ENCODE measurements around the gene SOX30.

Gene SOX30

DNA sequence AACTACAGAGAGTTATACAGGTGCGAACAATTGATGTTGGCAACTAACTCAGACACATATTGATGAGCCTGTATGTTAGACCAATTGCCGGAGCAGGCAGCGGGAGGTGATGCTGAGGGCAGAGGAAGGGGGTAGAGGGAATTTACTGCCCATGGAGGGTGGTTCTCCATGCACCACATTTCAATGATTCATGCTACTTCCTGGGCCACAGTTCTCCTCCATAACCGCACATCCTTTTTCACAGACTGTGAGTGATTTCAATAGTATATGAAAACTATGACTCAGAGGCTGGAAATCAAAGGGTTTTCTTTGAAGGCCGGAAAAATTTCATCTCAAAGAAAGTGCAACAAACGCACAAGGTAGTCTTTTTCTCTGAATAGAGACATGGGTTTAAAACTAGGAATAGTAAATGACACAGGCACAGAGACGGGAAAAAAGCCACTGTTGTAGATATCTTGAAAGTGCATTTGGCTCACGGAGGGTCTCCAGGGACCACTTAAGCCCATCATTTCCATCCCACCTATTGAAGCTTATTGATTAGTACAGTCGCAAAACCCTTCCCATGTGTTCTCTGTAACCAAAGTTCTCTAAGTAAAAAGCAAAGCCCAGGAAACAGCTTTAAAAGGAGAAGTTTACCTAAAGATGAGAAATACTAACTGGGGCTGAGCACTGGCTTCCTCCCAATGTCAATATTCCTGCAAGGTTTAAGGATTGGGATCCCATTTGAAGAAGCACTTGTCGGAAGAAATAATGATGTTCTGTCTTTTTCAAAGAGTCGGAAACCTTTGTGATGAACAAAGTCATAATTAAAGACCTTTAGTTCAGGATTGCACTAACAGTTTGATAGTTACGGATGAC, 48.7 kb downstream of the SOX30 start:
- H3K9ac ChIP-seq (ENCODE audit: low read length), result no peak overlapping the region

DNA sequence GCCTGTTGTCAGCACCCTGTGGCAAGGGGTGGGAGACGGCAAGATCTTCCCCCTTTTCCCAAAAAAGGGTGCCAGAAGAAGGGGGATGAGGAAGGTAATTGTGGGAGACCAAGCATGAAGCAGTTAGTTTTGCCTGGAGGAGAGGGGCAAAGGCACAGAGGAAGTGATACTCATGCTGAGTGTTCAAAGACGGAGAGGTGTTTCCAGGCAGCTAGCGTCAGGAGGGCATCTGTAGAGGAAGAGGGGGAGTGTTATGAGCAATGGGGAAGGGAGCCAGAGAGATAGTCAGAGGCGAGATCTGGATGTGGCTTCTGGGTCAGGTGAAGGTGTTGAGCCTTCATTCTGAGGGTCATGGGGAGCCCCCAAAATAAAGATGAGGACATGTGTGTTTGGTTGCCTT, 49.7 kb downstream of the SOX30 start:
- Histone ChIP-seq H3K27ac (ENCODE audit: low read depth, low read length) (no peak overlapping the region), H3K27me3 (ENCODE audit: control insufficient read depth, insufficient read depth, low read length) (no peaks in the 10 kb centered on the region), H3K4me3 (ENCODE audit: low read depth, low read length) (no peak overlapping the region)

More for the DNA sequence above, 48.7 kb downstream of the SOX30 start:
- Histone ChIP-seq H3K27me3 (ENCODE audit: control insufficient read depth, insufficient read depth, low read length) (no peaks in the 10 kb centered on the region), H3K9me3 (ENCODE audit: control insufficient read depth, insufficient read depth, low read depth, low read length) (no peaks in the 10 kb centered on the region; the same call in 1 of the 2 replicates), H3K27ac (ENCODE audit: low read depth, low read length) (no peak overlapping the region), H3K4me1 (ENCODE audit: control insufficient read depth, insufficient read depth, low read length) (no peaks in the 10 kb centered on the region), H3K36me3 (ENCODE audit: control insufficient read depth, insufficient read depth, low read length) (no peaks in the 10 kb centered on the region), H3K4me3 (ENCODE audit: low read depth, low read length) (no peak overlapping the region)

DNA sequence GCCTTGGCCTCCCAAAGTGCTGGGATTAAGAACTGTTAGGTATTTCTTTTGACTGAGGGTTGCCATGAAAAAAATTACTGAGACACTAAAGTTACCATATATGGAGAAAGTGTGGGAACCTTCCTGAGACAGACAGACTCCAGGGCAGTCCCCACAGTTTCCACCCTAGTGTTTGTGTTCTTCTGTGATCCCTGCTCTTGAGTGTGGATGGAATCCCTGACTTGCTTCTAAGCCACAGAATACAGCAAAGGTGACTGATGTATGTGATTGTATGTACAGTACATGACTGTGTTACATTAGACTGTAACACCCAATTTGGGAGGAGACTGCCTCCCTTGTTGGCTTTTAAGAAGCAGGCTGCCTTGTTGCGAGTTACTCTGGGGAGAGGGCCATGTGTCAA, 52.0 kb downstream of the SOX30 start:
- H3K9me3 ChIP-seq (ENCODE audit: control insufficient read depth, insufficient read depth, low read depth, low read length), result no peaks in the 10 kb centered on the region
- no peaks in the 10 kb centered on the region for H3K4me1 ChIP-seq (ENCODE audit: control insufficient read depth, insufficient read depth, low read length)
- no peaks in the 10 kb centered on the region for H3K36me3 ChIP-seq (ENCODE audit: control insufficient read depth, insufficient read depth, low read length)
- no peak overlapping the region for H3K9ac ChIP-seq (ENCODE audit: low read length)
- no peaks in the 10 kb centered on the region for H3K27me3 ChIP-seq (ENCODE audit: control insufficient read depth, insufficient read depth, low read length)
- no peak overlapping the region for H3K27ac ChIP-seq (ENCODE audit: low read depth, low read length)
- no peak overlapping the region for H3K4me3 ChIP-seq (ENCODE audit: low read depth, low read length)

More for the DNA sequence above, 49.7 kb downstream of the SOX30 start:
- Histone ChIP-seq H3K9me3 (ENCODE audit: control insufficient read depth, insufficient read depth, low read depth, low read length) (no peaks in the 10 kb centered on the region; the same call in 1 of the 2 replicates), H3K4me1 (ENCODE audit: control insufficient read depth, insufficient read depth, low read length) (no peaks in the 10 kb centered on the region), H3K9ac (ENCODE audit: low read length) (no peak overlapping the region), H3K36me3 (ENCODE audit: control insufficient read depth, insufficient read depth, low read length) (no peaks in the 10 kb centered on the region)

DNA sequence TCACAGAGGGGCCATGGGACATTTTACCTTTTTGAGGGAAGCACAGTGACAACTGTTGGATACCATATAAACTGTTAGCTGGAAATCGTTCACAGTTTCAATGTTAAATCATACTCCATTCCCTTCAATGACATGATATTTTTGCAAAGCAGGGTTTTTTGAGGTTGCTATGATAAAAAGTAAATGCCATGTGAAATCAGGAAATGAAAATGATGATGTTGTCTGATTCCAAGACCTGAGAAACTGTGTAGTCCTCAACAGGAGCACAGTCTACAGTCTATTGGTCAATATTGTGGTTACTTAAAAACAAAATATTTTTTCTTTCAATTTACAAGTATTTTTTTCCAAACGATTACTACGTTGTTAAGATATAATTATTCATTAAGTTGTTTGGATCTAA, 52.7 kb downstream of the SOX30 start:
- no peaks in the 10 kb centered on the region for H3K9me3 ChIP-seq (ENCODE audit: control insufficient read depth, insufficient read depth, low read depth, low read length)
- no peak overlapping the region for H3K27ac ChIP-seq (ENCODE audit: low read depth, low read length)
- no peak overlapping the region for H3K4me3 ChIP-seq (ENCODE audit: low read depth, low read length)
- H3K36me3 ChIP-seq (ENCODE audit: control insufficient read depth, insufficient read depth, low read length), result no peaks in the 10 kb centered on the region
- H3K27me3 ChIP-seq (ENCODE audit: control insufficient read depth, insufficient read depth, low read length), result no peaks in the 10 kb centered on the region
- H3K9ac ChIP-seq (ENCODE audit: low read length), result no peak overlapping the region
- no peaks in the 10 kb centered on the region for H3K4me1 ChIP-seq (ENCODE audit: control insufficient read depth, insufficient read depth, low read length)

DNA sequence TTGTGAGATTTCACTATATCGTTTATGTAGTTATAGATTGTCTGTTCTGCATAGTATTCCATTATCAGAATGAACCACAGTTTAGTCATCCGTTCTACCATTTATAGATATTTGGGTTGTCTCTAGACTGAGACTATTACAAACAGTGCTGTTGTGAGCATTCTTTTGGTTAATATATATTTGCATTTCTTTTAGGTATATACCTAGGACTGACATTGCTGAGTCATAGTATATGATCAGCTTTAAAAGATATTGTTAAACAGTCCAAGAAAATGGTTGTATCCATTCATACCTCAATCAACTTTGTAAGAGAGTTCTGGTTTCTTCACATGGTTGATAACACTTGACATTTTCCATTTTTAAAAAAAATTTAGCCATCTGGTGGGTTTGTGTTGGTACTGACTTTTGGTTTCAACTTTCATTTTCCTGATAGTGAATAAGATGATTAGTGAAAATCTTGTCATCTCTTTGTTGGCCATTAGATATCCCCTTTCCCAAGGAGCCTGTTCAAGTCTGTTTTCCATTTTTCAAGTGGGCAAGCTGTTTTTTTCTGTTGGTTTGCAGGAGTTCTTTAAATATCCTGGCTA, 53.8 kb downstream of the SOX30 start:
- H3K4me1 ChIP-seq (ENCODE audit: control insufficient read depth, insufficient read depth, low read length), result no peaks in the 10 kb centered on the region
- no peaks in the 10 kb centered on the region for H3K36me3 ChIP-seq (ENCODE audit: control insufficient read depth, insufficient read depth, low read length)
- H3K27ac ChIP-seq (ENCODE audit: low read depth, low read length), result no peak overlapping the region
- no peaks in the 10 kb centered on the region for H3K27me3 ChIP-seq (ENCODE audit: control insufficient read depth, insufficient read depth, low read length)
- no peak overlapping the region for H3K9ac ChIP-seq (ENCODE audit: low read length)
- H3K9me3 ChIP-seq (ENCODE audit: control insufficient read depth, insufficient read depth, low read depth, low read length), result no peaks in the 10 kb centered on the region
- H3K4me3 ChIP-seq (ENCODE audit: low read depth, low read length), result no peak overlapping the region

DNA sequence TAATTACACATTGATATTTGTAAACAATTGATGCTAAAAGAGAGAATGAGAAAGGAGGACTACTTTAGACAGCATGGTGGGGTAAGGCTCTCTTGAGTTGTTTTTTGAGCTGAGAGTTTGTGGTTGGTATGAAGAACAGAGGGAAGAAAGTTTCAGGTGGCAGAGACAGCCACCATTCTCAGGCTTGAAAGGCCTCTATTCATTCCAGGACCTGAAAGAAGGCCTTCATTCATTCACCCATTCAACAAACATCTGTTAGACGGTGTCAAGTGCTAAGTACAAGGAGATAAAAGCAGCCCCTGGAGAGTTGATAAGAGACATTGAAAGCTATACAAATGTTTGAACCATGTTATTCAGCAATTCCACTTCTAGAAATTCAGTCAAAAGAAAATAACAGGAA, 55.0 kb downstream of the SOX30 start:
- H3K27me3 ChIP-seq (ENCODE audit: control insufficient read depth, insufficient read depth, low read length), result no peaks in the 10 kb centered on the region
- H3K9me3 ChIP-seq (ENCODE audit: control insufficient read depth, insufficient read depth, low read depth, low read length), result no peaks in the 10 kb centered on the region
- no peaks in the 10 kb centered on the region for H3K36me3 ChIP-seq (ENCODE audit: control insufficient read depth, insufficient read depth, low read length)
- no peak overlapping the region for H3K9ac ChIP-seq (ENCODE audit: low read length)
- no peak overlapping the region for H3K27ac ChIP-seq (ENCODE audit: low read depth, low read length)
- no peaks in the 10 kb centered on the region for H3K4me1 ChIP-seq (ENCODE audit: control insufficient read depth, insufficient read depth, low read length)
- no peak overlapping the region for H3K4me3 ChIP-seq (ENCODE audit: low read depth, low read length)

DNA sequence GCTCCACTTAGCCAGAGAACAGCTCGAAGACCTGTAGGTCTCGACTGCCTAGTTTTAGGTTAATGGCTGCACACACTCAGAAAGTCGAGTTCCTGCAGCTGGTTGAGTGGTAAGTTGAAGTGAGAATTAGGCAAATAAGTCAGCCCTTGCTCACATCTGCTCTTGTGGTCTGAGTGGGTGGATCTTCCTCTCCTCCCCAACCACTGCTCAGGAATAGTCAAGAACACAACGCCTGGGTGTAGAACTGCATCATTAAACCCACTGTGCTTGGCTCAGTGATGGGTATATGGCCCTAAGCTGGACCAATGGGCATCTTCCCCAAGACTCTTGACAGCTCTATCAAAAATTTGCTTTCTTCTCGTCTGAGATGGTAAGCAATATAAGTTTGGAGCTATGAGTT, 55.8 kb downstream of the SOX30 start:
- no peak overlapping the region for H3K27ac ChIP-seq (ENCODE audit: low read depth, low read length)
- no peaks in the 10 kb centered on the region for H3K4me1 ChIP-seq (ENCODE audit: control insufficient read depth, insufficient read depth, low read length)

DNA sequence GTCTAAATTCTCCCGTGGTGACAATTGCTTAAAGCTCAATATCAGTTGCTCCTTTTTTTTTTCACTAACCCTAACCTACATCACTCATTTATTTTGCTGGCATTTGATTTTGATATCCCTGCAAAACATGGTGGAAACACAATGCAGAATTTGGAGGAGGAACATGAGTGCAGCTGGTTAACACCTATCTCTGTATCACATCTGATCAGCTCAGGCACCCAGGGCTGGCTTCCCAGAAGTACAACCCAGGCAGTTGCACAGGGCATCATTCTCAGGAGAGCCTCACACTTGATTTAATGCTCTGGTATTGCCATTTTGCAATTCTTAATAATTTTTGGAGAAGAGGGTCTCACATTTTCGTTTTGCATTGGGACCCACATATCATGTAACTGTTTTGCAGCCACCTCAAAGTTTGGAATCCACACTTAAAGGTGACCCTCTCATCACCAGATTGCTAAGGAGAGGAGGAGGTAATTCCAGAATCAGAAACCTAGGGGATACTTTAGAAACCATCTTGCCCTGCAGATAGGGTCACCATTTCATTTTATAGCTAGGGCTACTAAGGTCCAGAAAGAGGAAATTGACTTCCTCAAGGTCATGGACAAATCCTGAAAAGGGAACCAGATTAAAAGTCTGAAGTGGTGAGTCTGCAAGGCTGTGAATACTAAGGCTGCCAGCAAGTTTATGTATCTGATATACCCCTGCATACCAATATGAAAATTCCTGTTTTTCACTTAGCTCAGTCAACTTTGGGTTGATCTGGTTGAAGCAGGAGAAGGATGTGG, 57.4 kb downstream of the SOX30 start:
- Histone ChIP-seq H3K27ac (ENCODE audit: low read depth, low read length) (no peak overlapping the region), H3K36me3 (ENCODE audit: control insufficient read depth, insufficient read depth, low read length) (no peaks in the 10 kb centered on the region), H3K9ac (ENCODE audit: low read length) (no peak overlapping the region), H3K4me1 (ENCODE audit: control insufficient read depth, insufficient read depth, low read length) (no peaks in the 10 kb centered on the region), H3K27me3 (ENCODE audit: control insufficient read depth, insufficient read depth, low read length) (no peaks in the 10 kb centered on the region), H3K9me3 (ENCODE audit: control insufficient read depth, insufficient read depth, low read depth, low read length) (no peaks in the 10 kb centered on the region), H3K4me3 (ENCODE audit: low read depth, low read length) (no peak overlapping the region)

More for the DNA sequence above, 55.8 kb downstream of the SOX30 start:
- H3K9me3 ChIP-seq (ENCODE audit: control insufficient read depth, insufficient read depth, low read depth, low read length), result no peaks in the 10 kb centered on the region
- no peaks in the 10 kb centered on the region for H3K27me3 ChIP-seq (ENCODE audit: control insufficient read depth, insufficient read depth, low read length)
- H3K36me3 ChIP-seq (ENCODE audit: control insufficient read depth, insufficient read depth, low read length), result no peaks in the 10 kb centered on the region
- no peak overlapping the region for H3K9ac ChIP-seq (ENCODE audit: low read length)
- H3K4me3 ChIP-seq (ENCODE audit: low read depth, low read length), result no peak overlapping the region

DNA sequence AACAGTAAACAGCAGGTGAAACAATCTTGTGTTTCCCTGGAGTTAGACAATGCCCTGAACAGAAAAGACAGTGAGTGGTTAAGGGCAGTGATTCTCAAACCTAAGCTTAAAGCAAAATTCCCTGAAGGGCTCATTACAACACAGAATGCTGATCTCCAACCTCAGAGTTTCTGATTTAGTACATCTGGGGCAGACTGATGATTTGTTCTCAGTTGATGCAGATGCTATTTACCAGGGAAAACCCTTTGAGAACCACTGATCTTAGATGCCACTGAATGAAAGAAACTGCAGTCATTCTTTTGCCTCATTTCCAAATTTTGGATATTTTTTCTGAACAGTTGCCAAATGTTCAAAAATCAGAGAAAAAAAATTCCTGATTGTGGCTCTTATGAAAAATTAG, 58.0 kb downstream of the SOX30 start:
- Histone ChIP-seq H3K9me3 (ENCODE audit: control insufficient read depth, insufficient read depth, low read depth, low read length) (no peaks in the 10 kb centered on the region), H3K27me3 (ENCODE audit: control insufficient read depth, insufficient read depth, low read length) (no peaks in the 10 kb centered on the region), H3K4me3 (ENCODE audit: low read depth, low read length) (no peak overlapping the region), H3K4me1 (ENCODE audit: control insufficient read depth, insufficient read depth, low read length) (no peaks in the 10 kb centered on the region), H3K9ac (ENCODE audit: low read length) (no peak overlapping the region), H3K27ac (ENCODE audit: low read depth, low read length) (no peak overlapping the region), H3K36me3 (ENCODE audit: control insufficient read depth, insufficient read depth, low read length) (no peaks in the 10 kb centered on the region)

DNA sequence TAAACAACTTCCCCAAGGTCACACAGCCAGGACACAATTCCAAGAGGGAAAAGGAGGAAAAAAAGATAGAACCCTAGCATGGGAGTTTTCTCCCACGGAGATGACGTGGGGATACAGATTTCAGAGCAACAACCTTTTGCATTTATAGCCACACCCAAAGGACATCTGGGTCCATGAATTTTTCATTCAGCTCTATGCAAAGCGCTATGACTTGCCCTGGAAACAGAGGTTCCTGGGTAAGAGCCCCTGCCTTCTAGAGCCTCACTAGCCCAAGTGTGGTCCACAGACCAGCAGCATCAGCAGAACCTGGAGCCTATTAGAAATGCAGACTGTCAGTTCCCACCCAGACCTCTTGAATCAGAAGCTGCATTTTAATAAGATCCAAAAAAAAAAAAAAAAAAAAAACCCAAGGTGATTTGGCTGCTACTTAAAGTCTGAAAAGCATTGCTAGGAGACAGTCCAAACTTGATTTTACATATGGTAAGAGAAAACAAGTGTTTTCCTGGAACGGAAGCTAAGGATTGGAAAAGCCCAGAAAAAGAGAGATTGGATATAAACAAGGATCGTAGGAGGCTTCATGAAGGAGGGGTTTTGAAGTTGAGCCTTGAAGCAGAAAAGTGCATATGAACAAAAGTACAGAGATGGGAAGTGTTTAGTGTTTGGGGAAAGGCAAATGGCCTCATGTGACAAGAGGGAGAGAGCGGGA, 59.0 kb downstream of the SOX30 start:
- no peak overlapping the region for H3K27ac ChIP-seq (ENCODE audit: low read depth, low read length)
- H3K9ac ChIP-seq (ENCODE audit: low read length), result no peak overlapping the region
- no peaks in the 10 kb centered on the region for H3K4me1 ChIP-seq (ENCODE audit: control insufficient read depth, insufficient read depth, low read length)

More for the DNA sequence above, 59.0 kb downstream of the SOX30 start:
- H3K36me3 ChIP-seq (ENCODE audit: control insufficient read depth, insufficient read depth, low read length), result no peaks in the 10 kb centered on the region
- H3K9me3 ChIP-seq (ENCODE audit: control insufficient read depth, insufficient read depth, low read depth, low read length), result no peaks in the 10 kb centered on the region
- no peak overlapping the region for H3K4me3 ChIP-seq (ENCODE audit: low read depth, low read length)
- no peaks in the 10 kb centered on the region for H3K27me3 ChIP-seq (ENCODE audit: control insufficient read depth, insufficient read depth, low read length)

All from HUES6 (cell line).